ENCODE data around the gene RTEL1. TPM values are rescaled to one million over a fixed set of nuclear protein-coding genes. Genes with fewer than 3 reads are reported as not detected.

RTEL1 gene
- total RNA-seq, 3 donors from 2014 or later (not counting 1 experiment from before 2014, with no cell fraction given), result 36.3 to 52.0 (median 40.4) TPM

DNA sequence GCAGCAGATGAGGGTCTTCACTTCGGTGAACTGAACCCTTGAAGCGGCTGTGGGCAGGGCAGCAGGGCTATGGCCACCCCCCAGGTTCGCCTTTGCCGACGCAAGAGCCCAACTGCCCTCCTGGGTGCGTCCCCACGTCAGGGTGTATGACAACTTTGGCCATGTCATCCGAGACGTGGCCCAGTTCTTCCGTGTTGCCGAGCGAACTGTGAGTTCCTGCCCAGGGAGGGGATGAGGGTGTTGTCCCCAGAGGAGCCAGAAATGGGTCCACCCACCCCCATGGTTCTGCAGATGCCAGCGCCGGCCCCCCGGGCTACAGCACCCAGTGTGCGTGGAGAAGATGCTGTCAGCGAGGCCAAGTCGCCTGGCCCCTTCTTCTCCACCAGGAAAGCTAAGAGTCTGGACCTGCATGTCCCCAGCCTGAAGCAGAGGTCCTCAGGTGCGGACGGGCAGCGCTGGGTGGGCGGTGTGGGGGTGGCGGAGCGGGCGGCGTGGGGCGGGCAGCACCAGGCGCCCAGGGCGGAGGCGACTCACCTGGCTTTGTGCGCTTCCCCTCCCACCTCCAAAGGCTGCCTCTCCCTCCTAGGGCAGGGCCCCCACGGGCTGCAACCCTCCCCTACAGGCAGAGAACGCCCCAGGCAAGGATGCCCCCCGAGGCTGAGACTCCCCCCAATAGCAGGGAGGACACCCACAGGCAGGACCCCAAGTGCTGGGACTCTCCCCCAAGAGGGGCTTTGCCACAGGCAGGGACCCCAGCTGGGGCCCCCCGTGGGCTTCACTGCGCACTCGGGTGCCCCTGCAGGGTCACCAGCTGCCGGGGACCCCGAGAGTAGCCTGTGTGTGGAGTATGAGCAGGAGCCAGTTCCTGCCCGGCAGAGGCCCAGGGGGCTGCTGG lies 32.1 kb downstream of the RTEL1 start:
- ATAC-seq, result no peak
- Histone ChIP-seq H3K4me3 (ENCODE audit: low read length) (no peak overlapping the region), H3K4me1 (ENCODE audit: control insufficient read depth, insufficient read depth, low read length) (peaks cover 35% of the 10 kb centered on the region), H3K9me3 (ENCODE audit: control insufficient read depth, insufficient read depth, low read length) (no peaks in the 10 kb centered on the region), H3K36me3 (ENCODE audit: control insufficient read depth, insufficient read depth, low read length) (peaks cover 5% of the 10 kb centered on the region), H3K27me3 (ENCODE audit: control insufficient read depth, insufficient read depth, low read length) (no peaks in the 10 kb centered on the region), H3K27ac (ENCODE audit: low read length) (no peak overlapping the region)
- Mint-ChIP-seq H3K27me3 (ENCODE audit: low read depth in 2 of 2) (no peaks in the 10 kb centered on the region), H3K4me3 (no peak overlapping the region), H3K36me3 (no peaks in the 10 kb centered on the region), H3K4me1 (peaks cover 0 to 14% of the 10 kb centered on the region in 2 donors), H3K9me3 (no peaks in the 10 kb centered on the region), H3K27ac (no peak overlapping the region)
- 92% methylated on average over 40 of the region's 40 CpGs for WGBS (ENCODE audit: insufficient coverage)
- DNase-seq, result no peak
- TF ChIP-seq, protein P1, sequence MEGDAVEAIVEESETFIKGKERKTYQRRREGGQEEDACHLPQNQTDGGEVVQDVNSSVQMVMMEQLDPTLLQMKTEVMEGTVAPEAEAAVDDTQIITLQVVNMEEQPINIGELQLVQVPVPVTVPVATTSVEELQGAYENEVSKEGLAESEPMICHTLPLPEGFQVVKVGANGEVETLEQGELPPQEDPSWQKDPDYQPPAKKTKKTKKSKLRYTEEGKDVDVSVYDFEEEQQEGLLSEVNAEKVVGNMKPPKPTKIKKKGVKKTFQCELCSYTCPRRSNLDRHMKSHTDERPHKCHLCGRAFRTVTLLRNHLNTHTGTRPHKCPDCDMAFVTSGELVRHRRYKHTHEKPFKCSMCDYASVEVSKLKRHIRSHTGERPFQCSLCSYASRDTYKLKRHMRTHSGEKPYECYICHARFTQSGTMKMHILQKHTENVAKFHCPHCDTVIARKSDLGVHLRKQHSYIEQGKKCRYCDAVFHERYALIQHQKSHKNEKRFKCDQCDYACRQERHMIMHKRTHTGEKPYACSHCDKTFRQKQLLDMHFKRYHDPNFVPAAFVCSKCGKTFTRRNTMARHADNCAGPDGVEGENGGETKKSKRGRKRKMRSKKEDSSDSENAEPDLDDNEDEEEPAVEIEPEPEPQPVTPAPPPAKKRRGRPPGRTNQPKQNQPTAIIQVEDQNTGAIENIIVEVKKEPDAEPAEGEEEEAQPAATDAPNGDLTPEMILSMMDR (IDR thresholded peaks at IDR 0.05), result no peak
- intact Hi-C loops (cut with micrococcal nuclease), result no loop called here

DNA sequence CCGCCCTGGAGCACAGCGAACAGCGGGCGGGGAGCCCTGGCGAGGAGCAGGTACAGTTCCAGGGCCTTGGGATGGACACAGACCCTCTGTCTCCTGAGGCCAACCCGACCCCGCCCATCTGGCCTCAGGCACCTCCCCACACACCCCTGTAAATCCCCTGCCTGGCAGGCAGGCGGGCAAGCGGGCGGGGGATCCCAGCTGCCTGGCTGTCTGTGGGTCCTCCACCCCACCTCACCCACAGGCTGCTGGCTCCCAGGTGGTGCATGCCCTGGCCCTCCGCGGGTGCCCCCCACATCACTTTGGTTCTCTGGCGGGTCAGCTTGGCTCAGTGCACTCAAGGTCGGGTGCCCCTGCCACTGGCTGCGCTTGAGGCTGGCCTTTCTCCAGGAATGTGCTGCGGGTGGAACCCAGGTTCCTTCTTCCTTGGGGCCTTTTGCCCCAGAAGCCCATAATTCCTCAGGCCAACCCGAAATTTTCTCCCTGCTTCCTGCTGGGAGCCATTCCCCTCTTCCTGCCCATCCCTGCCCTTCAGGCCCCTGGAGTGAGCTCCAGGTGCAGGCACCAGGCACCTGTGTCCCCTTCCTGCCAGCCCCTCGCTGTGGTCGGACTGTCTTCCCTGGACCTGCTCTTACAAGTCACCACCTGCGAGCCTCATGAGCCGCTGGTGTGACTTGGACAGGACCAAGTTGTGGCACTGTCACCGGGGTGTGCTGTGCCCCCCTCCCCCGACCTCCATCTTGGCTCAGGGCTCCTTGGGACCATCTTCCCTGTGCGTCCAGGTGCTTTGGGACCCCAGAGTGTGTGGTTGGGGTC lies 33.0 kb downstream of the RTEL1 start:
- H3K4me3 ChIP-seq (ENCODE audit: low read length), result no peak overlapping the region
- no peaks in the 10 kb centered on the region for H3K27me3 ChIP-seq (ENCODE audit: control insufficient read depth, insufficient read depth, low read length)
- H3K27me3 Mint-ChIP-seq (ENCODE audit: low read depth in 2 of 2), result no peaks in the 10 kb centered on the region
- WGBS (ENCODE audit: insufficient coverage), result 87% methylated on average over 24 of the region's 24 CpGs
- peaks cover 5% of the 10 kb centered on the region for H3K36me3 ChIP-seq (ENCODE audit: control insufficient read depth, insufficient read depth, low read length)
- no peaks in the 10 kb centered on the region for H3K36me3 Mint-ChIP-seq
- H3K4me1 ChIP-seq (ENCODE audit: control insufficient read depth, insufficient read depth, low read length), result peaks cover 34% of the 10 kb centered on the region
- TF ChIP-seq, protein P1 (IDR thresholded peaks at IDR 0.05), result no peak
- no peak overlapping the region for H3K27ac Mint-ChIP-seq
- H3K27ac ChIP-seq (ENCODE audit: low read length), result no peak overlapping the region
- H3K9me3 Mint-ChIP-seq, result no peaks in the 10 kb centered on the region
- DNase-seq (no peak), ATAC-seq (no peak)
- H3K4me3 Mint-ChIP-seq, result no peak overlapping the region
- H3K4me1 Mint-ChIP-seq, result peaks cover 0 to 15% of the 10 kb centered on the region in 2 donors
- intact Hi-C loops (cut with micrococcal nuclease), result no loop called here
- no peaks in the 10 kb centered on the region for H3K9me3 ChIP-seq (ENCODE audit: control insufficient read depth, insufficient read depth, low read length)

DNA sequence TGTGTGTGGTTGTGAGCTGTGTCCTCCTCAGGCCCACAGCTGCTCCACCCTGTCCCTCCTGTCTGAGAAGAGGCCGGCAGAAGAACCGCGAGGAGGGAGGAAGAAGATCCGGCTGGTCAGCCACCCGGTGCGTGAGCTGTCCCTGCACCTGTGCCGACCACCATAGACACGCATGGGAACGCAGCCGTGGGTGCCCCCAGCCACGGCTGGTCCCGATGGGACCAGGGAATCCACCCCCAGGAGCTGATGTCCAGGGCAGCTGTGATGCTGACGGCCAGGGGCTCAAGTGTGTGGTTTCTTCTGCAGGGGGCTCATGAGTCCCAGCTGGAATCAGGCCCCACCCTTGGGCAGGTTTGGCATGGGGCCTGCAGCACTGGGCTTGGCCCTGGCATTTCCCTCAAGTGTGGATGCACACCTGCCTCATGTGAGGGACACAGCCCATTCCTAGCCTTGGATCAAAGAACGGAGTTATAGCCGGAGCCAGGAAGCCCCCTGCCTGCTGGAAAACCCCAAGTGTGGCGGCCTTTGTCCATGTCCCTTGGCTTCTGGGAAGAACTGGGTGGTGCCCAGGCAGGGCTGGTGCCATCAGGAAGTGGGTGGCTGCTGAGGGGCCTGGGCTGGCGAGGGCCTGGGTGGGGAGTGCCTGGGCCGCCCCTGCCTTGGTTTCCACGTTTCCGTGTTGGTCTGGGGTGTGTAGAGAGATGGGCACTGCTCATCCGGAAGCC lies 33.8 kb downstream of the RTEL1 start:
- Histone ChIP-seq H3K4me3 (ENCODE audit: low read length) (no peak overlapping the region), H3K4me1 (ENCODE audit: control insufficient read depth, insufficient read depth, low read length) (peaks cover 34% of the 10 kb centered on the region), H3K36me3 (ENCODE audit: control insufficient read depth, insufficient read depth, low read length) (peaks cover 5% of the 10 kb centered on the region), H3K9me3 (ENCODE audit: control insufficient read depth, insufficient read depth, low read length) (no peaks in the 10 kb centered on the region), H3K27ac (ENCODE audit: low read length) (no peak overlapping the region), H3K27me3 (ENCODE audit: control insufficient read depth, insufficient read depth, low read length) (no peaks in the 10 kb centered on the region)
- intact Hi-C loops (cut with micrococcal nuclease), result no loop called here
- ATAC-seq, result no peak
- Mint-ChIP-seq H3K4me1 (peaks cover 0 to 21% of the 10 kb centered on the region in 2 donors), H3K9me3 (no peaks in the 10 kb centered on the region), H3K27ac (no peak overlapping the region), H3K27me3 (ENCODE audit: low read depth in 2 of 2) (no peaks in the 10 kb centered on the region), H3K36me3 (no peaks in the 10 kb centered on the region), H3K4me3 (no peak overlapping the region)
- TF ChIP-seq, protein P1 (IDR thresholded peaks at IDR 0.05), result no peak
- WGBS (ENCODE audit: insufficient coverage), result 92% methylated on average over 21 of the region's 21 CpGs
- no peak for DNase-seq

Measured in natural killer cell (primary cell).